ENCODE results near the gene AK9. TPM values are rescaled to one million over a fixed set of nuclear protein-coding genes. Genes with fewer than 3 reads are reported as not detected.
A peak's percentile ranks its signal among the peaks of the same experiment; 100 is the strongest.

The AK9 gene
- total RNA-seq, 4 donors from 2014 or later: 3.9 to 8.2 (median 7.1) TPM

DNA sequence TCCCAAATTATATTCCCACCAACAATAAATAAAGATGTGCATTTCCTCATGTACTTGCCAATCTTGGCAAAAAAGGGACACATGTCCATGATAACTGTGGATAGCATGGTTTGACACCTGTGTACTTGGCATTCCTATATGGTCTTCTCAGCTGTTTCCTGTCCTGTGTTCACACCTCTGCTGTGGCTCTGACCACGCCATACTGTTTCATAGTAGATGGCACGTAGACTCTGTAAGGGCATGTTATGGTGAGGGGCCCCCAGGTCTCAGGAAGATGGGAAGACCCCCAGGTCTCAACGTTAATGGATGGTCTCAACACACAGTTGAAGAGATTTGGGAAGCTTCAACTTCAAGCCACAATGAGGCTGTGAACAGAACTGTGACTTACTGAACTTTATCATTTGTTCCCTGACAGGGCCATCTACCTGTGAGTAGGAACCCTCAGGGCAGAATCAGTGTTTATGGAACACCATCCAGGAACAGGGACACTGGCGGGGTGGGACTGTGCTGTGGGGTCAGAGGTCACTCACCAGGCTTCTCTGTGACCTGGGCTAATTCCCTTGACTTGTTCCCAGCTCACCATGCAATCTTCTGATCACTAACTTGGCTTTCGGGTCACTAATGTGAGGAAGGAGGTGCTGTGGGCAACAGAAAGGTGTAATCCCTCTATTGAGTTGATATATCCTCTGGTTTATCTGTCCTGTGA, 219.7 kb downstream of the AK9 start:
- intact Hi-C loops (cut with DNase I; ENCODE audit: low total_unique reads) (no loop called here), in situ Hi-C loops (cut with MboI; ENCODE audit: low sequenced_read_pairs in 4 of 4) (no loop called here)
- no peak overlapping the region for H3K4me3 ChIP-seq
- no peak overlapping the region for H3K27ac ChIP-seq
- TF ChIP-seq POLR2A (IDR thresholded peaks at IDR 0.05): no peak
- TF ChIP-seq, protein P1, sequence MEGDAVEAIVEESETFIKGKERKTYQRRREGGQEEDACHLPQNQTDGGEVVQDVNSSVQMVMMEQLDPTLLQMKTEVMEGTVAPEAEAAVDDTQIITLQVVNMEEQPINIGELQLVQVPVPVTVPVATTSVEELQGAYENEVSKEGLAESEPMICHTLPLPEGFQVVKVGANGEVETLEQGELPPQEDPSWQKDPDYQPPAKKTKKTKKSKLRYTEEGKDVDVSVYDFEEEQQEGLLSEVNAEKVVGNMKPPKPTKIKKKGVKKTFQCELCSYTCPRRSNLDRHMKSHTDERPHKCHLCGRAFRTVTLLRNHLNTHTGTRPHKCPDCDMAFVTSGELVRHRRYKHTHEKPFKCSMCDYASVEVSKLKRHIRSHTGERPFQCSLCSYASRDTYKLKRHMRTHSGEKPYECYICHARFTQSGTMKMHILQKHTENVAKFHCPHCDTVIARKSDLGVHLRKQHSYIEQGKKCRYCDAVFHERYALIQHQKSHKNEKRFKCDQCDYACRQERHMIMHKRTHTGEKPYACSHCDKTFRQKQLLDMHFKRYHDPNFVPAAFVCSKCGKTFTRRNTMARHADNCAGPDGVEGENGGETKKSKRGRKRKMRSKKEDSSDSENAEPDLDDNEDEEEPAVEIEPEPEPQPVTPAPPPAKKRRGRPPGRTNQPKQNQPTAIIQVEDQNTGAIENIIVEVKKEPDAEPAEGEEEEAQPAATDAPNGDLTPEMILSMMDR (IDR thresholded peaks at IDR 0.05 in 4 of 5, conservative IDR thresholded peaks at IDR 0.05 in 1 of 5): no peak
- H3K27me3 ChIP-seq: no peaks in the 10 kb centered on the region
- no peak for DNase-seq
- H3K4me1 ChIP-seq: no peaks in the 10 kb centered on the region
- ATAC-seq: no peak
- H3K9me3 ChIP-seq: no peaks in the 10 kb centered on the region
- H3K36me3 ChIP-seq: peaks cover 0 to 76% of the 10 kb centered on the region in 2 donors

DNA sequence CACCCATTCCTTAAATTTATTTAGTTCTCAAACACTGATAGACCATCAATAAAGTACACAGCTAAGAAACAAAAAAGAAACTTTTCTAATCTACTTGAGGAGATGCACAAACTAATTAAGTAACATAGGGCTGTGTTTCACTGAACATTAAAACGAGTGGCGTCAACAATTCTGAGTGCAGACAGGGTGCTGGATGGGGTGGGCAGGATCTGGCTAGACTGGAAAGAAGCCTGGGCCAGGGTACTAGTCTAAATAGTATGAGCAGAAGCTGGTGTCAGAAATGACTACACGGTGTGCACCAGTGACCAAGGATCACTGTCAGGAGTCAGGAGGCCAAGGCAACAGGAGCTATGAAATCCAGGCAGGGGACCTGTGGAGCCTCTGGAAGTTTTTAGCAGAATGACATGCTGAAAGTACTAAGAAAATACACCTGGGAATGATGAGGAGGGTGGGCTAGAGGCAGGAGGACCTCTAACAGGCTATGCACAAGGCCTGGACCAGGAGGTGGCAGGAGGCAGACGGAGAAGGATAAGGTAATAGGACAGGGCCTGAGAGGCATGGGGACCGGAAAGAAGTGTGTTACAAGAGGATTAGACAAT, 221.3 kb downstream of the AK9 start:
- ATAC-seq (no peak), DNase-seq (no peak)
- H3K9me3 ChIP-seq: no peaks in the 10 kb centered on the region
- peaks cover 0 to 75% of the 10 kb centered on the region in 2 donors for H3K36me3 ChIP-seq
- no peaks in the 10 kb centered on the region for H3K4me1 ChIP-seq
- H3K27ac ChIP-seq: no peak overlapping the region
- in situ Hi-C loops (cut with MboI; ENCODE audit: low sequenced_read_pairs in 4 of 4) (no loop called here), intact Hi-C loops (cut with DNase I; ENCODE audit: low total_unique reads) (no loop called here)
- H3K27me3 ChIP-seq: no peaks in the 10 kb centered on the region
- H3K4me3 ChIP-seq: no peak overlapping the region
- TF ChIP-seq, protein P1 (IDR thresholded peaks at IDR 0.05 in 4 of 5, conservative IDR thresholded peaks at IDR 0.05 in 1 of 5): no peak
- no peak for TF ChIP-seq POLR2A (IDR thresholded peaks at IDR 0.05)

DNA sequence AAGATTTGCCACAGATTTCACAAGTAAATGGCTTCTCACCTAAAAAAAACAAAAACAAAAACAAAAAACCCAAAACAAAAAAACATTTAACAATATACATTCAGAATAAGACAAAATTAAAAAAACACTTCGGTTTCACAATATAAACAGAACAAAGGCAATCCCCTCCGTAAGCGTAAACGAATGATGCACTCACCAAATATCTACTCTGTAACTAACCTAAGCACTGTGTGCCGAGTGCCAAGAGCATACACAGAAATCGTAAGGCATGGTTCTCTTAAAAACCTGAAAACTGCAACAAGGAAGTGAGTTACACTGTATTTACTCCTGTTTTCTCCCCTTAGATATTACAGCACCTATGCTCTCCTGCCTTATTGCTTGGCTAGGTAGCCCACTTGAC, 223.3 kb downstream of the AK9 start:
- ATAC-seq: no peak
- Histone ChIP-seq H3K27me3 (no peaks in the 10 kb centered on the region), H3K4me1 (no peaks in the 10 kb centered on the region), H3K9me3 (no peaks in the 10 kb centered on the region), H3K36me3 (peaks cover 0 to 58% of the 10 kb centered on the region in 2 donors), H3K4me3 (no peak overlapping the region), H3K27ac (no peak overlapping the region)
- TF ChIP-seq POLR2A (IDR thresholded peaks at IDR 0.05): no peak
- TF ChIP-seq, protein P1 (IDR thresholded peaks at IDR 0.05 in 4 of 5, conservative IDR thresholded peaks at IDR 0.05 in 1 of 5): no peak
- no peak for DNase-seq
- in situ Hi-C loops (cut with MboI; ENCODE audit: low sequenced_read_pairs in 4 of 4): no loop called here
- intact Hi-C loops (cut with DNase I; ENCODE audit: low total_unique reads): no loop called here

DNA sequence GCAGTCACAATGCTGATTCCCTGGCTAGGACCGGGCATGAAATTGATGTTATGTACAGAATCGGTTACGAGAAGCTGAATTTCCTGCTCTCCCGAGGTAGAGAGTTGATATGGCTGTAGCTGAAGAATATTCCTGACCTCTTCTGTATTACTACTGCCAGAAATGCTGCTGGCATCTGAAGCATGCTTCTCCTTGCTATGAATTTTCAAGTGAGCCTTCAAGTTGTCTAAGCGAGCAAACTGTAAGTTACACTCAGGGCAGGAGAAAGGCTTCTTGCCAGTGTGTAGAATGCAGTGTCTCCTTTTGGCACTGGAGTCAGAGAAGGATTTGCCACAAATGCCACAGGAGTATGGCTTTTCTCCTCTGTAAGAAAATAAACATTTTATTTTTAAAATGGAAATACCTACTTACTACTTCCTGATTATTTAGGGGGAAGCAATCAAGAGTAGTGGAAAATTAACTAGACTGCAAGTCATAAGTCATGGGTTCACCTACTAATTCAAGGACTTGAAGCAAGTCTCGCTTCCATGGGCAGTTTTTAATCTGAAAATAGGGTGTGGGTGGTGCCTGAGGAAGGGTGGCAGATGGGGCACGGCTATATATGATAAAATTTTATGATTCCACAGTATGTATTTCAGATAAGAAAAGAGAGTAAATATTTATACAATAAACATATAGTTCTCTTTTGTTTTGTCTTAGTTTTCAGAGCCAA, 224.6 kb downstream of the AK9 start:
- no peaks in the 10 kb centered on the region for H3K4me1 ChIP-seq
- no peak for ATAC-seq
- no peaks in the 10 kb centered on the region for H3K27me3 ChIP-seq
- no peaks in the 10 kb centered on the region for H3K9me3 ChIP-seq
- H3K27ac ChIP-seq: peak overlapping the region in 1 of 4 donors; percentile 42
- intact Hi-C loops (cut with DNase I; ENCODE audit: low total_unique reads) (no loop called here), in situ Hi-C loops (cut with MboI; ENCODE audit: low sequenced_read_pairs in 4 of 4) (no loop called here)
- TF ChIP-seq POLR2A (IDR thresholded peaks at IDR 0.05): no peak
- TF ChIP-seq, protein P1 (IDR thresholded peaks at IDR 0.05 in 4 of 5, conservative IDR thresholded peaks at IDR 0.05 in 1 of 5): no peak
- H3K36me3 ChIP-seq: peaks cover 0 to 46% of the 10 kb centered on the region in 2 donors
- no peak for DNase-seq
- H3K4me3 ChIP-seq: no peak overlapping the region

Measured in gastrocnemius medialis (tissue), 4 donors.